MV-4-11 (cell line): Measurements from ENCODE around the gene ZNF366.
A peak's percentile ranks its signal among the peaks of the same experiment; 100 is the strongest.

ENCODE experiments used
- DNase-seq: peaks from one replicate; lab custom pipeline; 2025; lab: John Stamatoyannopoulos, UW

The ZNF366 gene

GRCh38 chr5:72402959-72403628, 104.1 kb downstream of the ZNF366 start:
- DNase-seq: no peak

- no peak for DNase-seq
Measured at GRCh38 chr5:72402381-72402890, 104.8 kb downstream of the ZNF366 start.

- no peak for DNase-seq
Measured at GRCh38 chr5:72400950-72401349, 106.3 kb downstream of the ZNF366 start.

GRCh38 chr5:72397836-72398235, 109.4 kb downstream of the ZNF366 start:
- no peak for DNase-seq

- DNase-seq: peak; percentile 60
Measured at GRCh38 chr5:72394688-72395087, 112.5 kb downstream of the ZNF366 start.

GRCh38 chr5:72393052-72393451, 114.2 kb downstream of the ZNF366 start:
- peak; percentile 15 for DNase-seq
